Tibial artery (tissue), 4 donors: ENCODE data around the gene TPSAB1.
"Not testable (repeated sequence)": the region's sequence is repeated elsewhere in the genome, so short reads cannot be mapped to it uniquely, and the experiment has no call there.

Source experiments
- DNase-seq, 2 donors: peaks; one replicate each; pipeline ENCODE4 v3.0.0-alpha.2; 2019
- H3K27ac ChIP-seq, 2 donors: fragments of 200-600 bp; sonication (generic) in 1 of 2; 1 replicate in 1 of 2; 2 replicates in 1 of 2; pipeline ENCODE4 v1.5.1; 2018 to 2019; ENCODE audit warnings: mild to moderate bottlenecking in 1 of 2
- H3K27me3 ChIP-seq, 2 donors: fragments of 200-600 bp; sonication (generic) in 1 of 2; one replicate each; pipeline versions ENCODE4 v1.5.1 to v1.6.0; 2016 to 2019
- H3K36me3 ChIP-seq, 3 donors: fragments of 200-600 bp; sonication (generic) in 2 of 3; one replicate each; pipeline ENCODE4 v1.5.1; 2016 to 2019; ENCODE audit warnings: mild to moderate bottlenecking in 2 of 3
- H3K4me1 ChIP-seq, 4 donors: fragments of 200-600 bp; sonication (generic) in 2 of 4; 1 replicate in 3 of 4; 2 replicates in 1 of 4; pipeline ENCODE4 v1.5.1; 2016 to 2019
- H3K4me3 ChIP-seq, 2 donors: fragments of 200-600 bp; sonication (generic) in 1 of 2; 1 replicate in 1 of 2; 2 replicates in 1 of 2; pipeline ENCODE4 v1.5.1; 2018 to 2019; ENCODE audit warnings: mild to moderate bottlenecking in 2 of 2
- H3K9me3 ChIP-seq, 3 donors: fragments of 200-600 bp; sonication (generic) in 1 of 3; one replicate each; pipeline ENCODE4 v1.5.1; 2016 to 2019
- CTCF ChIP-seq, 2 experiments: fragments of 200-600 bp in 1 of 2; fragments of 450-650 bp in 1 of 2; IDR thresholded peaks; one replicate each; pipeline ENCODE4 v1.5.1; 2017 to 2019; ENCODE audit warnings: antibody characterized with exemption in 2 of 2, mild to moderate bottlenecking in 1 of 2, moderate library complexity in 1 of 2
- intact Hi-C: fragments of 100-400 bp; cut with DNase I; formaldehyde crosslinking; loops from one replicate; pipeline ENCODE4 v1.15.0; 2023; ENCODE audit warnings: low total_unique reads

TPSAB1 gene

GRCh38 chr16:1195393-1195666 lies 45.2 kb upstream of the TPSAB1 start:
- Histone ChIP-seq H3K36me3 (peaks cover 4 to 15% (median 7%) of the 10 kb centered on the region in 3 donors), H3K9me3 (no peaks in the 10 kb centered on the region), H3K4me3 (no peak overlapping the region), H3K4me1 (peaks cover 0 to 39% (median 29%) of the 10 kb centered on the region in 4 donors), H3K27ac (no peak overlapping the region), H3K27me3 (no peaks in the 10 kb centered on the region)
- intact Hi-C loops: loop anchor here (2.0 to 5.0 kb wide), 2 partner anchors 87 to 138 kb away; no protein-coding TSS in a partner anchor
- DNase-seq: no peak
- no peak for TF ChIP-seq CTCF (IDR thresholded peaks at IDR 0.05)

- Histone ChIP-seq H3K4me3 (no peak overlapping the region), H3K27ac (no peak overlapping the region), H3K36me3 (peaks cover 8 to 27% (median 19%) of the 10 kb centered on the region in 3 donors), H3K4me1 (peaks cover 0 to 33% (median 29%) of the 10 kb centered on the region in 4 donors), H3K9me3 (no peaks in the 10 kb centered on the region), H3K27me3 (no peaks in the 10 kb centered on the region)
- TF ChIP-seq CTCF (IDR thresholded peaks at IDR 0.05): no peak
- intact Hi-C loops: loop anchor here (5.0 kb wide), 1 partner anchor 139 kb away; no protein-coding TSS in a partner anchor
- DNase-seq: no peak
Measured at GRCh38 chr16:1196494-1196893, 44.0 kb upstream of the TPSAB1 start.

DNA sequence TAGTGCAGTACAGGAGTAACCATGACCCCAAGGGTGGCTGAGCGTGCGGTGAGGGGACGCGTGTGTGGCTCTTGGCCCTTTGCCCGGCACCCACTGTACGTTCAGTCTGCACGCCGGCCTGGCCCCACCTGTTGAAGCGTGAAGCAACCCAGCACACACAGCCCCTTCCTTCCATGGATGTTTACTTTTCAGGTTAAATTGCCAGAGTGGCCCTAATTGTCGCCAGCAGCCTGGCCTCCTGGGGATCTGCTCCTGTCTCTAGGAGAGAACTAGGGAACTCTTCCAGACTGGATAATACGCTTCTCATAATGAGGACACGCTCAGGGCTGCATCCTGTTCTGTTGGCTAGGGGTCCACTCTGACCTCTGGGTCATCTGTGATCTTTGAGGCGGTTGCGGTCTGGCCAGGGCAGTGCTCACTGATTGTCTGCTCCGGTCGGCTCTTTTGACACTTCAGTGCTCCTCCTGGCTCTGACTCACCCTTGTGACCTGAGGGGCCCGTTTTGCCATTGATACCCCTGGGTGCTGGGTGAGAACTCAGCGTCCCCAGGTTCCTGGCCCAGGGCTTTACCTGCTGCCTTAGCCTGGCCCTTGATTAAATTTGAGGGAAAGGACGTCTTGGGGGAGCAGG lies 43.2 kb upstream of the TPSAB1 start:
- Histone ChIP-seq H3K9me3 (no peaks in the 10 kb centered on the region), H3K4me3 (no peak overlapping the region), H3K4me1 (peaks cover 0 to 26% (median 22%) of the 10 kb centered on the region in 4 donors), H3K36me3 (peaks cover 17 to 36% (median 28%) of the 10 kb centered on the region in 3 donors), H3K27ac (no peak overlapping the region), H3K27me3 (no peaks in the 10 kb centered on the region)
- no peak for TF ChIP-seq CTCF (IDR thresholded peaks at IDR 0.05)
- DNase-seq: no peak
- intact Hi-C loops: loop anchor here (5.0 kb wide), 1 partner anchor 140 kb away; no protein-coding TSS in a partner anchor

- Histone ChIP-seq H3K27ac (no peak overlapping the region), H3K4me1 (peaks cover 0 to 17% (median 14%) of the 10 kb centered on the region in 4 donors), H3K36me3 (peaks cover 20 to 43% (median 36%) of the 10 kb centered on the region in 3 donors), H3K4me3 (no peak overlapping the region), H3K9me3 (no peaks in the 10 kb centered on the region), H3K27me3 (no peaks in the 10 kb centered on the region)
- intact Hi-C loops: loop anchor here (5.0 kb wide), 1 partner anchor 141 kb away; no protein-coding TSS in a partner anchor
- DNase-seq: no peak
- no peak for TF ChIP-seq CTCF (IDR thresholded peaks at IDR 0.05)
Measured at GRCh38 chr16:1198194-1198593, 42.3 kb upstream of the TPSAB1 start.

DNA sequence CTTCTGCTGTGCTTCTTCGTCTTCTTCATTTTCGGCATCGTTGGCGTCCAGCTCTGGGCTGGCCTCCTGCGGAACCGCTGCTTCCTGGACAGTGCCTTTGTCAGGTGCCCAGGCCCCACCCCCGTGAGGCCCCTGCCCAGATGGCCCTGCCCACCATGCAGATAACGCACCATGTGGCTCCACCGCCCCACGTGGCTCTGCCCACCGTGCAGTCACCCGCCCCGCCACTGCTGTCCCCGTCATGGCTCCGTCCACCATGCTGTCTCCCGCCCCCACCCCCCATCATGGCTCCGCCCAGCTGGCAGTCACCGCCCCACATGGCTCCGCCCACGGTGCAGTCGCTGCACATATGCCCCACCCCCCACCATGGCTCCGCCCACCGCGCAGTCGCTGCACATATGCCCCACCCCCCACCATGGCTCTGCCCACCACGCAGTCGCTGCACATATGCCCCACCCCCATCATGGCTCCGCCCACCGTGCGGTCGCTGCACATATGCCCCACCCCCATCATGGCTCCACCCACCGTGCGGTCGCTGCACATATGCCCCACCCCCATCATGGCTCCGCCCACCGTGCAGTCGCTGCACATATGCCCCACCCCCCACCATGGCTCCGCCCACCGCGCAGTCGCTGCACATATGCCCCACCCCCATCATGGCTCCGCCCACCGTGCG lies 41.7 kb upstream of the TPSAB1 start:
- intact Hi-C loops: loop anchor here (5.0 kb wide), 1 partner anchor 142 kb away; no protein-coding TSS in a partner anchor
- H3K4me3 ChIP-seq, H3K27ac ChIP-seq, DNase-seq, H3K27me3 ChIP-seq, H3K9me3 ChIP-seq: not testable (repeated sequence)
- H3K4me1 ChIP-seq: peaks cover 0 to 15% (median 9%) of the 10 kb centered on the region in 4 donors
- H3K36me3 ChIP-seq: peaks cover 21 to 48% (median 42%) of the 10 kb centered on the region in 3 donors
